ENCODE measurements around the gene ARL5B. TPM values are rescaled to one million over a fixed set of nuclear protein-coding genes. Genes with fewer than 3 reads are reported as not detected.

The ARL5B gene
- total and polyA plus RNA-seq, 3 donors from 2014 or later = 9.4 to 18.3 (median 16.8) TPM

DNA sequence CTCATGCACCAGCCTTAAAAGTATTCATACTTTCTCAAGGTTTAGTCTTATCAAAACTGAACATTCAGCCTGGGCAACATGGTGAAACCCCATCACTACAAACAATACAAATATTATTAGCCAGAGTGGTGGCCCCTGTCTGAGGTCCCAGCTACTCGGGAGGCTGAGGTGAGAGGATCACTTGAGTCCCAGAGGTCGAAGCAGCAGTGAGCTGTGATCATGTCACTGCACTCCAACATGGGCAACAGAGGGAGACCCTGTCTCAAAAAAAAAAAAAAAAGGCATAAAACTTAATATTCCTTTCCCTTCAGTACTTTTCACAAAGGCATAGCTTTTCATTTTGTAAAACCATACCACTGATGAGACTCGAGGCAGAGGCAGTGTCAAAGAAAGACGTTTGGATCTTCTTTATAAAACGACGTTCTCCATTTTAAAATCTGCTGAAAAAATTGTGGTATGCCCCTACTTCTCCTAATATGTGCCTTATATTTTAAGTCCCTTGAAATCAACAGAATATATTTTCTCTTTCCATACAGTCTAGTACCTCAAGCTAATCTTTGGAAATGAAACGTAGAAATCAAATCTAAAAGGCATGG lies 9.8 kb upstream of the ARL5B start:
- H3K4me3 ChIP-seq = no peak overlapping the region

GRCh38 chr10:18650404-18650997 lies 8.7 kb upstream of the ARL5B start:
- H3K27ac ChIP-seq = no peak overlapping the region
- intact Hi-C loops (cut with DNase I; ENCODE audit: low total_unique reads) = no loop called here

More for the DNA sequence above, 9.8 kb upstream of the ARL5B start:
- H3K27me3 ChIP-seq = no peaks in the 10 kb centered on the region
- intact Hi-C loops (cut with DNase I; ENCODE audit: low total_unique reads) = no loop called here
- TF ChIP-seq CTCF (IDR thresholded peaks at IDR 0.05) (no peak), POLR2A (IDR thresholded peaks at IDR 0.05) (no peak)
- DNase-seq = no peak
- WGBS, 2 donors = 66 to 72% methylated on average over 7 of the region's 7 CpGs
- H3K36me3 ChIP-seq (ENCODE audit: low read depth, missing control alignments) = no peaks in the 10 kb centered on the region
- no peak overlapping the region for H3K27ac ChIP-seq
- H3K4me1 ChIP-seq = peaks cover 9% of the 10 kb centered on the region
- no peaks in the 10 kb centered on the region for H3K9me3 ChIP-seq

DNA sequence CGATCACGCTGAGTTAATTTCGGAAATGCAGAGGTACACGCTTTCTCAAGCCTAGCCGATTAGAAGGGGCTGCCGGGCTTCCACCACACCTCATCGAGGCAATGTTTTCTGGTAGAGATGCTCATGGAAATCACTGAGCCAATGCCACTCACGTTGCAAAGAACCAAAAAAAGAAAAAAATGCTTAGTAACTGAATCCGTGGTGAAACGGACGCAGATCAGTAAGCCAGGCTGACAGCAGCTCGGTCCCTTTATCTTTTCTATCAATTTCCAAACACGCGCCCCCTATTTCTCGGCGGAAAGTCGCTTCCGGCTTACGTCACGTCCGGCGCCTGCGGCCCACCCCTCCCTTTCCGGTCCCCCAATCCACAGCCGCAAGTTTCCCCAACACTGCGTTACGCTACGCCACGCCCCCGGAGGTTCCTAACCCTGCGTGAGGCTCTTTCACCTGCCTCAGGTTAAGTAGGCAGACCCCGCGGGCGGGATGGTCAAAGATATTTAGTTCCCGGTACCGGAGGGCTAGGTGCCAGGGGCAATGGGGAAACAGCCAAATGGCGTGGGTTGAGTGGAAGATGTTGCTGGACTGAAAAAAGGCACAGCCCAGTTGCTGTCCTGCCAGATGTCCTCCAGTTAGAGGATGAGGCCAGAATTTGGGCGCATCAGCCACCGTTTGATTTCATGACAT lies 7.8 kb upstream of the ARL5B start, which contains the start of gene NSUN6:
Gene NSUN6 (minus strand): TSS at position 264 of the 684 bp plus-strand sequence. CDS start 384 bp downstream, outside the sequence.
- 0 to 1% methylated on average over 39 of the region's 39 CpGs for WGBS, 2 donors
- DNase-seq = peak; percentile 95
- intact Hi-C loops (cut with DNase I; ENCODE audit: low total_unique reads) = no loop called here
- H3K27me3 ChIP-seq = no peaks in the 10 kb centered on the region
- peak within 1 kb of the TSS; percentile 75 to 83 for H3K4me3 ChIP-seq
- peak within 1 kb of the TSS; percentile 84 to 94 for H3K27ac ChIP-seq
- no peaks in the 10 kb centered on the region for H3K9me3 ChIP-seq
- peak in 1 of 3 experiments; percentile 36 for TF ChIP-seq CTCF (IDR thresholded peaks at IDR 0.05)
- TF ChIP-seq POLR2A (IDR thresholded peaks at IDR 0.05) = peak; percentile 57
- H3K36me3 ChIP-seq (ENCODE audit: low read depth, missing control alignments) = no peaks in the 10 kb centered on the region
- H3K4me1 ChIP-seq = peaks cover 9% of the 10 kb centered on the region

More at GRCh38 chr10:18650404-18650997, 8.7 kb upstream of the ARL5B start:
- Histone ChIP-seq H3K9me3 (no peaks in the 10 kb centered on the region), H3K36me3 (ENCODE audit: low read depth, missing control alignments) (no peaks in the 10 kb centered on the region), H3K4me3 (peak overlapping the region; percentile 75 to 83), H3K4me1 (peaks cover 9% of the 10 kb centered on the region), H3K27me3 (no peaks in the 10 kb centered on the region)
- no peak for DNase-seq
- 1 to 6% methylated on average over 6 of the region's 6 CpGs for WGBS, 2 donors
- TF ChIP-seq POLR2A (IDR thresholded peaks at IDR 0.05) = no peak
- TF ChIP-seq CTCF (IDR thresholded peaks at IDR 0.05) = no peak

- TF ChIP-seq CTCF (IDR thresholded peaks at IDR 0.05) (no peak), POLR2A (IDR thresholded peaks at IDR 0.05) (no peak)
- no peak for DNase-seq
- intact Hi-C loops (cut with DNase I; ENCODE audit: low total_unique reads) = no loop called here
- Histone ChIP-seq H3K27ac (no peak overlapping the region), H3K9me3 (no peaks in the 10 kb centered on the region), H3K4me3 (no peak overlapping the region), H3K36me3 (ENCODE audit: low read depth, missing control alignments) (no peaks in the 10 kb centered on the region), H3K4me1 (peaks cover 15% of the 10 kb centered on the region), H3K27me3 (no peaks in the 10 kb centered on the region)
- 95 to 98% methylated on average over 3 of the region's 3 CpGs for WGBS, 2 donors
Measured at GRCh38 chr10:18653112-18653511, 6.1 kb upstream of the ARL5B start.

All from testis (tissue), 3 donors.